A673 (cell line): ENCODE measurements around the gene CREB3L2.

ENCODE experiments used
- EZH2 ChIP-seq: fragments of 200-600 bp; sonication (generic); IDR thresholded peaks from 2 replicates; pipeline ENCODE4 v1.6.1; 2017; ENCODE audit warnings: borderline replicate concordance, low read depth, mild to moderate bottlenecking, mixed read lengths, antibody characterized with exemption, low read length; ENCODE audit not compliant: poor library complexity, severe bottlenecking
- TF ChIP-seq, protein P1 (sequence below): fragments of 300-800, 200-600 bp; sonication (generic); conservative IDR thresholded peaks from 2 replicates; pipeline ENCODE4 v1.5.1; 2017; ENCODE audit warnings: low read depth, mild to moderate bottlenecking, antibody characterized with exemption, low read length, moderate library complexity, mixed read lengths

DNA sequence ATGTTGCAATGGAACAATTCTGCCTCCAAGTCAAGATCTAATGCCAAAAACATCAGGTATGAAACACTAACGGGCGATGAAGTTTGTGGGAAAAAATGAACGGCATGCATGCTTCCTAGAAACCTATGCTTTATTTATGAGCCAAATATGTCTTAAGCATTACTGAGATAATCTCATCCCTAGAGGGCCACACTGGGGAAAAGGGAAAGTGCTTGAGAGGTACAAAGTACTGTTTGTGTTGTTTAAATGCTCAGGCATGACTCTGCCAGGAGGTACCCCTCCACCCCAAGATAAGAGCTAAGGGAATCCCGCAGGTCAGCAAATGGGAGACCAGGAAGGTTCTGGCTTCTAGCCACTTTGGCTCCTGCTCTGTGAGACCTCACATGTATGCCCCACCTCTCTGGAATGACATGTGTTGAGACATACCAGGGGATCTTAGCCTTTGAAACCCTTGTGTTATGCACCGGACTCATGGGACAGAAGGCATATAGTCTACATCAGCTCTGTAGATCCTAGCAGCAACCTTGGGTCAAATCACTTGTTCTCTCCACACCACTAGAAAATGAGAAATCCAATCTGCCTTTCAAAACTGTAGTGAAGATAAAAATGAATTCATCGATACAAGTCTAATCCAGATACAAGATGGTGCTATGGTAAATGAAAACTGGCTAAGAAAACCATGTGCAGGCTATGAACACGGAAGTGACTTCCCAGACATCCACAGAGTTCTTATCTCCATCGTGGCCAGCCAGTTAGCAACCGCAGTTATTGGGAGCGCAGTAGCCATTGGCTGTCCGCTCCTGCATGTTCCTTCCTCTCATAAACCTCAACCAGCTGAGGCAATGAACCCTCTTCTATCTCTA is 61.0 kb downstream of the CREB3L2 start:
- TF ChIP-seq, protein P1, sequence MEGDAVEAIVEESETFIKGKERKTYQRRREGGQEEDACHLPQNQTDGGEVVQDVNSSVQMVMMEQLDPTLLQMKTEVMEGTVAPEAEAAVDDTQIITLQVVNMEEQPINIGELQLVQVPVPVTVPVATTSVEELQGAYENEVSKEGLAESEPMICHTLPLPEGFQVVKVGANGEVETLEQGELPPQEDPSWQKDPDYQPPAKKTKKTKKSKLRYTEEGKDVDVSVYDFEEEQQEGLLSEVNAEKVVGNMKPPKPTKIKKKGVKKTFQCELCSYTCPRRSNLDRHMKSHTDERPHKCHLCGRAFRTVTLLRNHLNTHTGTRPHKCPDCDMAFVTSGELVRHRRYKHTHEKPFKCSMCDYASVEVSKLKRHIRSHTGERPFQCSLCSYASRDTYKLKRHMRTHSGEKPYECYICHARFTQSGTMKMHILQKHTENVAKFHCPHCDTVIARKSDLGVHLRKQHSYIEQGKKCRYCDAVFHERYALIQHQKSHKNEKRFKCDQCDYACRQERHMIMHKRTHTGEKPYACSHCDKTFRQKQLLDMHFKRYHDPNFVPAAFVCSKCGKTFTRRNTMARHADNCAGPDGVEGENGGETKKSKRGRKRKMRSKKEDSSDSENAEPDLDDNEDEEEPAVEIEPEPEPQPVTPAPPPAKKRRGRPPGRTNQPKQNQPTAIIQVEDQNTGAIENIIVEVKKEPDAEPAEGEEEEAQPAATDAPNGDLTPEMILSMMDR, result no peak
- TF ChIP-seq EZH2, result no peak
